GM12878 (cell line): ENCODE measurements around the gene TNFAIP8L3.

Experiments
- CTCF ChIP-seq, 3 experiments: IDR thresholded peaks in 2 of 3; conservative IDR thresholded peaks in 1 of 3; 2 replicates each; pipeline ENCODE4 v1.5.1; 2011; ENCODE audit warnings: low read depth in 3 of 3, low read length in 3 of 3, mild to moderate bottlenecking in 3 of 3, control low read depth in 2 of 3, moderate library complexity in 2 of 3, inconsistent platforms in 1 of 3, mixed read lengths in 1 of 3; ENCODE audit not compliant: control insufficient read depth in 2 of 3, insufficient read depth in 1 of 3; ENCODE audit errors: extremely low read depth in 1 of 3
- ELK1 ChIP-seq: IDR thresholded peaks from 2 replicates; pipeline ENCODE4 v1.6.1; 2012; ENCODE audit warnings: low read depth, low read length, improper control_type of control experiment
- EP300 ChIP-seq, 2 experiments: fragments of 150-350 bp in 1 of 2; IDR thresholded peaks; 2 replicates each; pipeline ENCODE4 v1.6.1; 2011 to 2012; ENCODE audit warnings: low read depth in 2 of 2, low read length in 2 of 2, borderline replicate concordance in 1 of 2, improper control_type of control experiment in 1 of 2, inconsistent platforms in 1 of 2; ENCODE audit not compliant: control insufficient read depth in 1 of 2
- FOXK2 ChIP-seq: fragments of 450-650 bp; IDR thresholded peaks from 2 replicates; pipeline ENCODE4 v1.6.1; 2017; ENCODE audit warnings: mild to moderate bottlenecking, moderate library complexity
- MAX ChIP-seq: IDR thresholded peaks from 2 replicates; pipeline ENCODE4 v1.6.1; 2012; ENCODE audit warnings: low read depth, low read length, improper control_type of control experiment
- POU2F2 ChIP-seq: IDR thresholded peaks from 3 replicates; pipeline ENCODE4 v1.6.1; 2011; ENCODE audit warnings: low read depth, mild to moderate bottlenecking, low read length, borderline replicate concordance
- REST ChIP-seq: IDR thresholded peaks from 2 replicates; pipeline ENCODE4 v1.6.1; 2012; ENCODE audit warnings: mild to moderate bottlenecking, low read depth, low read length
- ZNF24 ChIP-seq: fragments of 450-650 bp; IDR thresholded peaks from 2 replicates; pipeline ENCODE4 v1.6.1; 2017; ENCODE audit warnings: antibody characterized with exemption, mild to moderate bottlenecking

GRCh38 chr15:51074926-51075325 is 19.8 kb downstream of the TNFAIP8L3 start:
- no peak for TF ChIP-seq ZNF24
- no peak for TF ChIP-seq CTCF (IDR thresholded peaks at IDR 0.05 in 2 of 3, conservative IDR thresholded peaks at IDR 0.05 in 1 of 3; ENCODE audit: control insufficient read depth in 2 of 3, extremely low read depth in 1 of 3, insufficient read depth in 1 of 3, low read depth in 3 of 3, low read length in 3 of 3)
- TF ChIP-seq FOXK2 = no peak
- TF ChIP-seq POU2F2 = no peak
- TF ChIP-seq ELK1 = no peak
- no peak for TF ChIP-seq EP300 (IDR thresholded peaks at IDR 0.05; ENCODE audit: borderline replicate concordance in 1 of 2, control insufficient read depth in 1 of 2, low read depth in 2 of 2, low read length in 2 of 2)
- no peak for TF ChIP-seq REST
- no peak for TF ChIP-seq MAX
